AG09319 (cell line): Measurements from ENCODE around the gene PITPNC1.
"Not testable (repeated sequence)": the region's sequence is repeated elsewhere in the genome, so short reads cannot be mapped to it uniquely, and the experiment has no call there.

Experiments used
- DNase-seq: peaks from one replicate; pipeline ENCODE4 v3.0.0-alpha.2; 2010; ENCODE audit warnings: low read depth; ENCODE audit errors: extremely low read depth
- TF ChIP-seq, protein P1 (sequence below): IDR thresholded peaks from 2 replicates; pipeline ENCODE4 v1.5.1; 2011; ENCODE audit warnings: low read depth, mild to moderate bottlenecking, inconsistent platforms, low read length, moderate library complexity

Gene PITPNC1

GRCh38 chr17:67417507-67417906 is 40.4 kb downstream of the PITPNC1 start:
- DNase-seq = no peak
- TF ChIP-seq, protein P1, sequence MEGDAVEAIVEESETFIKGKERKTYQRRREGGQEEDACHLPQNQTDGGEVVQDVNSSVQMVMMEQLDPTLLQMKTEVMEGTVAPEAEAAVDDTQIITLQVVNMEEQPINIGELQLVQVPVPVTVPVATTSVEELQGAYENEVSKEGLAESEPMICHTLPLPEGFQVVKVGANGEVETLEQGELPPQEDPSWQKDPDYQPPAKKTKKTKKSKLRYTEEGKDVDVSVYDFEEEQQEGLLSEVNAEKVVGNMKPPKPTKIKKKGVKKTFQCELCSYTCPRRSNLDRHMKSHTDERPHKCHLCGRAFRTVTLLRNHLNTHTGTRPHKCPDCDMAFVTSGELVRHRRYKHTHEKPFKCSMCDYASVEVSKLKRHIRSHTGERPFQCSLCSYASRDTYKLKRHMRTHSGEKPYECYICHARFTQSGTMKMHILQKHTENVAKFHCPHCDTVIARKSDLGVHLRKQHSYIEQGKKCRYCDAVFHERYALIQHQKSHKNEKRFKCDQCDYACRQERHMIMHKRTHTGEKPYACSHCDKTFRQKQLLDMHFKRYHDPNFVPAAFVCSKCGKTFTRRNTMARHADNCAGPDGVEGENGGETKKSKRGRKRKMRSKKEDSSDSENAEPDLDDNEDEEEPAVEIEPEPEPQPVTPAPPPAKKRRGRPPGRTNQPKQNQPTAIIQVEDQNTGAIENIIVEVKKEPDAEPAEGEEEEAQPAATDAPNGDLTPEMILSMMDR = no peak

DNA sequence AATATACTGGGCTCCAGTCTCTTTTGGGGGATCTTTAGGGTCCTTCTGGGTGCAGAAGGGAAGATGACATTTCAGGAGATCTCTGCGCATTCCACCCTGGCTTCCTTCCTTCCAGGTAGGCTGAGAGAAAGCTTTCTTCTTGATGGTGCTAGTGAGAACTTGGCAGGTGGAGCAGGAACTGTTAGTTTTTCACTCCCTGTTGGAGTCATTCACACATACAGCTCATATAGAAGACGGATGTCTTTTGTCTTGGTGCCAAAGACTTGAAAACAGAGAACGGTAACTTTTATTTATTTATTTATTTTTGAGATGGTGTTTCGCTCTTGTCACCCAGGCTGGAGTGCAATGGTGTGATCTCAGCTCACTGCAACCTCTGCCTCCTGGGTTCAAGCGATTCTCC is 43.9 kb downstream of the PITPNC1 start:
- no peak for DNase-seq
- TF ChIP-seq, protein P1 = no peak

GRCh38 chr17:67421869-67422273 is 44.8 kb downstream of the PITPNC1 start:
- peak; percentile 43 for DNase-seq

DNA sequence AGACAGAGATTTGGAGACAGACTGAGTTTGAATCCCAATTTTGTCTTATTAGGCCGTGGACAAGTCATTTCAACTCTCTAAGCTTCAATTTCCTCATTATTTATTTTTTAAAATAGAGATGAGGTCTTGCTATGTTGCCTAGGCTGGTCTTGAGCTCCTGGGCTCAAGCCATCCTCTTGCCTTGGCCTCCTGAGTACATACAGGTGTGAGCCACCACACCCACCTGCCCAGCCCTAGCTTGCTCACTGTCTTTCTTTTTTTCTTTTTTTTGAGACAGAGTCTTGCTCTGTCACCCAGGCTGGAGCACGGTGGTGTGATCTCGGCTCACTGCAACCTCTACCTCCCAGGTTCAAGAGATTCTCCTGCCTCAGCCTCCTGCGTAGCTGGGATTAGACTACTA is 45.2 kb downstream of the PITPNC1 start:
- DNase-seq = not testable (repeated sequence)

More at GRCh38 chr17:67421869-67422273, 44.8 kb downstream of the PITPNC1 start:
- TF ChIP-seq, protein P1 = no peak

GRCh38 chr17:67422897-67423296 is 45.8 kb downstream of the PITPNC1 start:
- no peak for DNase-seq
- TF ChIP-seq, protein P1 = no peak

GRCh38 chr17:67425571-67426160 is 48.6 kb downstream of the PITPNC1 start:
- no peak for DNase-seq
- TF ChIP-seq, protein P1 = no peak

- DNase-seq = no peak
Measured at GRCh38 chr17:67427424-67427823, 50.3 kb downstream of the PITPNC1 start.

DNA sequence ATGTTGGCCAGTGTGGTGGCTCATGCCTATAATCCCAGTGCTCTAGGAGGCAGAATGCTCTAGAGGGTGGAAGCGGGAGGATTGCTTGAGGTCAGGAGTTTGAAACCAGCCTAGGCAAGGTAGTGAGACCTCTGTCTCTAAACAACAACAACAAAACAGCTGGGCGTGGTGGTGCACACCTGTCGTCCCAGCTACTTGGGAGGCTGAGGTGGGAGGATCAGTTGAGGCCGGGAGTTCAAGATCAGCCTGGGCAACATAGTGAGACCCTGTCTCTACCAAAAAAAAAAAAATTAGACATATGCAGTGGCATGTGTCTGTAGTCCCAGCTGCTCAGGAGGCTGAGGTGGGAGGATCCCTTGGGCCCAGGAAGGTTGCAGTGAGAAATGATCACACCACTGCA is 53.4 kb downstream of the PITPNC1 start:
- DNase-seq = not testable (repeated sequence)

More at GRCh38 chr17:67427424-67427823, 50.3 kb downstream of the PITPNC1 start:
- TF ChIP-seq, protein P1 = no peak
